ENCODE data around the gene PRPF38A. TPM values are rescaled to one million over a fixed set of nuclear protein-coding genes. Genes with fewer than 3 reads are reported as not detected.

The PRPF38A gene
- total RNA-seq, 2 donors from 2014 or later: 72.7 to 74.3 TPM

DNA sequence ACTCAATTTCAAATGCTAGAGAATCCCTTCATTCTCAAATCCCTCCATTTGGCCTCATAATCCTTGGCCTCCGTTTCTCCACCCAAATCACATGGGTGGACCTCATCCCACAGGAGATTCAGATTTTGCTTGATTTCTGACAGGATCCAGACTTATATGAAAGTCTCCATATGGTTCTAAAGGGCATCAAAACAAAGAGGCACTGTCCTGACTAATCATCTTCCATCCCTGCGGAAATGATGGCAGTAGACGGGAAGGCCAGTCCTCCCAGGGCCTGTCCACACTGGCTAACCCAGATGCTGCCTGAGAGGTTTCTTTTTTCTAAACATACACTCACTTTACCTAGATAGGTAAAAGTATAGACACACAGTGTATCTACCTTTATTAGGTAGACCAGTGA is 19.0 kb upstream of the PRPF38A start:
- no peak for DNase-seq
- H3K4me3 ChIP-seq (ENCODE audit: low read length): no peak overlapping the region
- no peak overlapping the region for H3K4me3 Mint-ChIP-seq
- WGBS, 2 experiments (ENCODE audit: insufficient coverage in 1 of 2, insufficient read length in 1 of 2): 93 to 100% methylated on average over 1 to 3 of the region's 3 CpGs
- H3K27ac ChIP-seq (ENCODE audit: low read depth, low read length): no peak overlapping the region
- H3K4me1 Mint-ChIP-seq: no peaks in the 10 kb centered on the region
- H3K27ac Mint-ChIP-seq: no peak overlapping the region
- no peaks in the 10 kb centered on the region for H3K27me3 Mint-ChIP-seq (ENCODE audit: insufficient read depth)
- H3K9me3 Mint-ChIP-seq: no peaks in the 10 kb centered on the region
- H3K27me3 ChIP-seq (ENCODE audit: control insufficient read depth, insufficient read depth, low read length, poor library complexity, severe bottlenecking): no peaks in the 10 kb centered on the region
- H3K36me3 Mint-ChIP-seq (ENCODE audit: low read depth): peaks cover 80% of the 10 kb centered on the region
- H3K9me3 ChIP-seq (ENCODE audit: control insufficient read depth, low read length): no peaks in the 10 kb centered on the region
- peaks cover 86% of the 10 kb centered on the region for H3K36me3 ChIP-seq (ENCODE audit: control insufficient read depth, insufficient read depth, low read length)
- H3K4me1 ChIP-seq (ENCODE audit: control insufficient read depth, insufficient read depth, low read length): no peaks in the 10 kb centered on the region
- TF ChIP-seq, protein P1, sequence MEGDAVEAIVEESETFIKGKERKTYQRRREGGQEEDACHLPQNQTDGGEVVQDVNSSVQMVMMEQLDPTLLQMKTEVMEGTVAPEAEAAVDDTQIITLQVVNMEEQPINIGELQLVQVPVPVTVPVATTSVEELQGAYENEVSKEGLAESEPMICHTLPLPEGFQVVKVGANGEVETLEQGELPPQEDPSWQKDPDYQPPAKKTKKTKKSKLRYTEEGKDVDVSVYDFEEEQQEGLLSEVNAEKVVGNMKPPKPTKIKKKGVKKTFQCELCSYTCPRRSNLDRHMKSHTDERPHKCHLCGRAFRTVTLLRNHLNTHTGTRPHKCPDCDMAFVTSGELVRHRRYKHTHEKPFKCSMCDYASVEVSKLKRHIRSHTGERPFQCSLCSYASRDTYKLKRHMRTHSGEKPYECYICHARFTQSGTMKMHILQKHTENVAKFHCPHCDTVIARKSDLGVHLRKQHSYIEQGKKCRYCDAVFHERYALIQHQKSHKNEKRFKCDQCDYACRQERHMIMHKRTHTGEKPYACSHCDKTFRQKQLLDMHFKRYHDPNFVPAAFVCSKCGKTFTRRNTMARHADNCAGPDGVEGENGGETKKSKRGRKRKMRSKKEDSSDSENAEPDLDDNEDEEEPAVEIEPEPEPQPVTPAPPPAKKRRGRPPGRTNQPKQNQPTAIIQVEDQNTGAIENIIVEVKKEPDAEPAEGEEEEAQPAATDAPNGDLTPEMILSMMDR (conservative IDR thresholded peaks at IDR 0.05): no peak
- H3K9ac ChIP-seq (ENCODE audit: extremely low read depth, low read length, poor library complexity, severe bottlenecking): no peak overlapping the region

GRCh38 chr1:52386458-52386857 is 17.9 kb upstream of the PRPF38A start:
- H3K27me3 Mint-ChIP-seq (ENCODE audit: insufficient read depth): no peaks in the 10 kb centered on the region
- peaks cover 75% of the 10 kb centered on the region for H3K36me3 Mint-ChIP-seq (ENCODE audit: low read depth)
- H3K9me3 Mint-ChIP-seq: no peaks in the 10 kb centered on the region
- H3K27ac Mint-ChIP-seq: peak overlapping the region; percentile 16
- no peaks in the 10 kb centered on the region for H3K27me3 ChIP-seq (ENCODE audit: control insufficient read depth, insufficient read depth, low read length, poor library complexity, severe bottlenecking)
- H3K9me3 ChIP-seq (ENCODE audit: control insufficient read depth, low read length): no peaks in the 10 kb centered on the region
- H3K4me1 Mint-ChIP-seq: no peaks in the 10 kb centered on the region
- no peaks in the 10 kb centered on the region for H3K4me1 ChIP-seq (ENCODE audit: control insufficient read depth, insufficient read depth, low read length)
- H3K4me3 ChIP-seq (ENCODE audit: low read length): no peak overlapping the region
- no peak overlapping the region for H3K4me3 Mint-ChIP-seq
- TF ChIP-seq, protein P1 (conservative IDR thresholded peaks at IDR 0.05): no peak
- no peak overlapping the region for H3K9ac ChIP-seq (ENCODE audit: extremely low read depth, low read length, poor library complexity, severe bottlenecking)
- peaks cover 76% of the 10 kb centered on the region for H3K36me3 ChIP-seq (ENCODE audit: control insufficient read depth, insufficient read depth, low read length)
- WGBS, 2 experiments (ENCODE audit: insufficient coverage in 1 of 2, insufficient read length in 1 of 2): 90 to 92% methylated on average over 5 of the region's 5 CpGs
- DNase-seq: no peak
- H3K27ac ChIP-seq (ENCODE audit: low read depth, low read length): no peak overlapping the region

GRCh38 chr1:52393174-52393573 is 11.2 kb upstream of the PRPF38A start:
- TF ChIP-seq, protein P1 (conservative IDR thresholded peaks at IDR 0.05): no peak
- Histone ChIP-seq H3K9ac (ENCODE audit: extremely low read depth, low read length, poor library complexity, severe bottlenecking) (no peak overlapping the region), H3K36me3 (ENCODE audit: control insufficient read depth, insufficient read depth, low read length) (peaks cover 69% of the 10 kb centered on the region), H3K4me3 (ENCODE audit: low read length) (no peak overlapping the region), H3K9me3 (ENCODE audit: control insufficient read depth, low read length) (no peaks in the 10 kb centered on the region), H3K27me3 (ENCODE audit: control insufficient read depth, insufficient read depth, low read length, poor library complexity, severe bottlenecking) (no peaks in the 10 kb centered on the region), H3K27ac (ENCODE audit: low read depth, low read length) (no peak overlapping the region), H3K4me1 (ENCODE audit: control insufficient read depth, insufficient read depth, low read length) (no peaks in the 10 kb centered on the region)
- peaks cover 5% of the 10 kb centered on the region for H3K4me1 Mint-ChIP-seq
- no peaks in the 10 kb centered on the region for H3K27me3 Mint-ChIP-seq (ENCODE audit: insufficient read depth)
- H3K9me3 Mint-ChIP-seq: no peaks in the 10 kb centered on the region
- no peak for DNase-seq
- no peak overlapping the region for H3K4me3 Mint-ChIP-seq
- WGBS, 2 experiments (ENCODE audit: insufficient coverage in 1 of 2, insufficient read length in 1 of 2): 91 to 94% methylated on average over 5 of the region's 5 CpGs
- H3K36me3 Mint-ChIP-seq (ENCODE audit: low read depth): peaks cover 70% of the 10 kb centered on the region
- H3K27ac Mint-ChIP-seq: no peak overlapping the region
